Panc1 (cell line): ENCODE data around the gene ADAM12. TPM values are rescaled to one million over a fixed set of nuclear protein-coding genes. Genes with fewer than 3 reads are reported as not detected.

ENCODE experiments used
- ATAC-seq: fragments of 200-7000 bp; cut with Tn5 transposase; 2 replicates; pipeline ENCODE4 v1.9.1; 2020; ENCODE audit warnings: mild to moderate bottlenecking, moderate library complexity
- BruUV-seq: library from RNA; stranded (reverse); fragments of 400-500 nt; replicated peaks from 2 replicates; lab custom pipeline; 2021; lab: Mats Ljungman, UMichigan
- CTCF ChIA-PET: fragments of 300-600 bp; sonication (Branson Sonifier 250); formaldehyde crosslinking; loops from one replicate; lab custom pipeline; 2022; ENCODE audit warnings: antibody characterized with exemption; lab: Charles Lee
- POLR2A ChIA-PET: fragments of 300-600 bp; sonication (Branson Sonifier 250); formaldehyde crosslinking; loops from one replicate; lab custom pipeline; 2022; ENCODE audit warnings: antibody characterized with exemption; lab: Charles Lee
- DNase-seq: peaks from one replicate; pipeline ENCODE4 v3.0.0-alpha.2; 2010; ENCODE audit warnings: low read depth, low spot score
- H3K27ac ChIP-seq: 2 replicates; pipeline ENCODE4 v1.5.1; 2011; ENCODE audit warnings: mild to moderate bottlenecking, low read length, inconsistent platforms
- H3K27me3 ChIP-seq: fragments of 200-500 bp; sonication (Bioruptor generic); 2 replicates; pipeline ENCODE4 v1.6.0; 2014; ENCODE audit warnings: low read length, inconsistent platforms; ENCODE audit not compliant: control insufficient read depth, insufficient read depth
- H3K36me3 ChIP-seq: fragments of 200-500 bp; sonication (Bioruptor generic); 2 replicates; pipeline ENCODE4 v1.5.1; 2014; ENCODE audit warnings: inconsistent platforms, mild to moderate bottlenecking, low read length, moderate library complexity; ENCODE audit not compliant: control insufficient read depth, insufficient read depth
- H3K4me1 ChIP-seq: 2 replicates; pipeline ENCODE4 v1.5.1; 2011; ENCODE audit warnings: inconsistent platforms, mild to moderate bottlenecking, low read length, moderate library complexity; ENCODE audit not compliant: control insufficient read depth, insufficient read depth
- H3K4me3 ChIP-seq, 2 experiments: 2 replicates each; pipeline ENCODE4 v1.5.1; 2011 to 2012; ENCODE audit warnings: low read depth in 2 of 2, low read length in 2 of 2, mild to moderate bottlenecking in 2 of 2, inconsistent platforms in 1 of 2, moderate library complexity in 1 of 2
- H3K9me3 ChIP-seq: fragments of 200-500 bp; sonication (Bioruptor generic); 2 replicates; pipeline ENCODE4 v1.5.1; 2014; ENCODE audit warnings: low read depth, mild to moderate bottlenecking, inconsistent platforms, low read length, moderate library complexity; ENCODE audit not compliant: control insufficient read depth, insufficient read depth
- POLR2AphosphoS5 ChIP-seq: IDR thresholded peaks from 2 replicates; pipeline ENCODE4 v1.6.1; 2012; ENCODE audit warnings: mild to moderate bottlenecking, low read depth, low read length, moderate library complexity
- SIN3A ChIP-seq: IDR thresholded peaks from 2 replicates; pipeline ENCODE4 v1.6.1; 2012; ENCODE audit warnings: low read depth, mild to moderate bottlenecking, low read length, moderate library complexity, borderline replicate concordance; ENCODE audit not compliant: insufficient read depth
- TCF7L2 ChIP-seq: IDR thresholded peaks from 2 replicates; pipeline ENCODE4 v1.6.1; 2011; ENCODE audit warnings: mild to moderate bottlenecking, low read depth, low read length, inconsistent platforms
- in situ Hi-C: cut with HindIII; loops from 2 replicates; pipeline ENCODE4 v1.10.0; 2016; ENCODE audit warnings: low sequenced_read_pairs, low pct_unique_long_range_greater_than_20kb
- intact Hi-C: fragments of 100-400 bp; cut with micrococcal nuclease; formaldehyde crosslinking; loops from one replicate; pipeline ENCODE4 v1.10.0; 2022; ENCODE audit not compliant: unreplicated experiment
- total RNA-seq: library from RNA; stranded (reverse); gene quantifications from one replicate; pipeline ENCODE4 v1.2.1, GENCODE V29; 2021; ENCODE audit not compliant: unreplicated experiment
- TF ChIP-seq, protein P1 (sequence below), 2 experiments: IDR thresholded peaks; 2 replicates each; pipeline ENCODE4 v1.6.1; 2011 to 2012; ENCODE audit warnings: low read depth in 2 of 2, control low read depth in 1 of 2, low read length in 1 of 2, mild to moderate bottlenecking in 1 of 2, moderate library complexity in 1 of 2; ENCODE audit not compliant: insufficient read depth in 1 of 2
- TF ChIP-seq, protein P2 (sequence below): fragments of 450-650 bp; IDR thresholded peaks from 2 replicates; pipeline ENCODE4 v1.5.1; 2017; ENCODE audit warnings: mild to moderate bottlenecking

ADAM12 gene
- total RNA-seq, 1 experiment from 2014 or later, result 0.10 TPM

DNA sequence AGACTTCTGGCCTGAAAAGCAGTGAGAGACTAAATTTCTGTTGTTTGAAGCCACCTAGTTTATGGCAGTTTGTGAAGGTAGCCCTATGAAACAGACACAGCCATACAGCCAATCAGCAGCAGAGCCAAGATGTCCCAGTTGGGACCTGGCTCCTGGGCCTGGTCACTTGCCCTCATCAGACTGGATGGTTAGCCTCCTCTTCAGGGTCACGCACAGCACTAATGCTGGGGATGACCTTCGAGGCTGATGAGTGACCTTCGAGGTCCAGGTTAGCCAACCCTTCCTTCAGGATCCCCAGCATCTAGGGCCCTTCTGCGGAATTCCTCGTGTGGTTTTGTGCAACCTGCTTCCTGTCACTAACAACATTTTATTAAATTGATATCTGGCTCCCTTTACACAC, 262.3 kb downstream of the ADAM12 start:
- CTCF ChIA-PET, result no interaction called here
- no peak for ATAC-seq
- Histone ChIP-seq H3K4me1 (no peaks in the 10 kb centered on the region), H3K9me3 (no peaks in the 10 kb centered on the region), H3K27ac (no peak overlapping the region), H3K4me3 (no peak overlapping the region), H3K36me3 (no peaks in the 10 kb centered on the region), H3K27me3 (no peaks in the 10 kb centered on the region)
- no peak for DNase-seq
- BruUV-seq, result no TSS peak
- intact Hi-C loops, result no loop called here
- POLR2A ChIA-PET, result no interaction called here
- TF ChIP-seq, protein P1, sequence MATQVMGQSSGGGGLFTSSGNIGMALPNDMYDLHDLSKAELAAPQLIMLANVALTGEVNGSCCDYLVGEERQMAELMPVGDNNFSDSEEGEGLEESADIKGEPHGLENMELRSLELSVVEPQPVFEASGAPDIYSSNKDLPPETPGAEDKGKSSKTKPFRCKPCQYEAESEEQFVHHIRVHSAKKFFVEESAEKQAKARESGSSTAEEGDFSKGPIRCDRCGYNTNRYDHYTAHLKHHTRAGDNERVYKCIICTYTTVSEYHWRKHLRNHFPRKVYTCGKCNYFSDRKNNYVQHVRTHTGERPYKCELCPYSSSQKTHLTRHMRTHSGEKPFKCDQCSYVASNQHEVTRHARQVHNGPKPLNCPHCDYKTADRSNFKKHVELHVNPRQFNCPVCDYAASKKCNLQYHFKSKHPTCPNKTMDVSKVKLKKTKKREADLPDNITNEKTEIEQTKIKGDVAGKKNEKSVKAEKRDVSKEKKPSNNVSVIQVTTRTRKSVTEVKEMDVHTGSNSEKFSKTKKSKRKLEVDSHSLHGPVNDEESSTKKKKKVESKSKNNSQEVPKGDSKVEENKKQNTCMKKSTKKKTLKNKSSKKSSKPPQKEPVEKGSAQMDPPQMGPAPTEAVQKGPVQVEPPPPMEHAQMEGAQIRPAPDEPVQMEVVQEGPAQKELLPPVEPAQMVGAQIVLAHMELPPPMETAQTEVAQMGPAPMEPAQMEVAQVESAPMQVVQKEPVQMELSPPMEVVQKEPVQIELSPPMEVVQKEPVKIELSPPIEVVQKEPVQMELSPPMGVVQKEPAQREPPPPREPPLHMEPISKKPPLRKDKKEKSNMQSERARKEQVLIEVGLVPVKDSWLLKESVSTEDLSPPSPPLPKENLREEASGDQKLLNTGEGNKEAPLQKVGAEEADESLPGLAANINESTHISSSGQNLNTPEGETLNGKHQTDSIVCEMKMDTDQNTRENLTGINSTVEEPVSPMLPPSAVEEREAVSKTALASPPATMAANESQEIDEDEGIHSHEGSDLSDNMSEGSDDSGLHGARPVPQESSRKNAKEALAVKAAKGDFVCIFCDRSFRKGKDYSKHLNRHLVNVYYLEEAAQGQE (IDR thresholded peaks at IDR 0.05; ENCODE audit: insufficient read depth in 1 of 2, low read depth in 2 of 2, low read length in 1 of 2), result no peak
- TF ChIP-seq SIN3A, result no peak
- TF ChIP-seq TCF7L2, result no peak
- TF ChIP-seq POLR2AphosphoS5, result no peak
- TF ChIP-seq, protein P2, sequence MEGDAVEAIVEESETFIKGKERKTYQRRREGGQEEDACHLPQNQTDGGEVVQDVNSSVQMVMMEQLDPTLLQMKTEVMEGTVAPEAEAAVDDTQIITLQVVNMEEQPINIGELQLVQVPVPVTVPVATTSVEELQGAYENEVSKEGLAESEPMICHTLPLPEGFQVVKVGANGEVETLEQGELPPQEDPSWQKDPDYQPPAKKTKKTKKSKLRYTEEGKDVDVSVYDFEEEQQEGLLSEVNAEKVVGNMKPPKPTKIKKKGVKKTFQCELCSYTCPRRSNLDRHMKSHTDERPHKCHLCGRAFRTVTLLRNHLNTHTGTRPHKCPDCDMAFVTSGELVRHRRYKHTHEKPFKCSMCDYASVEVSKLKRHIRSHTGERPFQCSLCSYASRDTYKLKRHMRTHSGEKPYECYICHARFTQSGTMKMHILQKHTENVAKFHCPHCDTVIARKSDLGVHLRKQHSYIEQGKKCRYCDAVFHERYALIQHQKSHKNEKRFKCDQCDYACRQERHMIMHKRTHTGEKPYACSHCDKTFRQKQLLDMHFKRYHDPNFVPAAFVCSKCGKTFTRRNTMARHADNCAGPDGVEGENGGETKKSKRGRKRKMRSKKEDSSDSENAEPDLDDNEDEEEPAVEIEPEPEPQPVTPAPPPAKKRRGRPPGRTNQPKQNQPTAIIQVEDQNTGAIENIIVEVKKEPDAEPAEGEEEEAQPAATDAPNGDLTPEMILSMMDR, result no peak
- in situ Hi-C loops, result no loop called here

DNA sequence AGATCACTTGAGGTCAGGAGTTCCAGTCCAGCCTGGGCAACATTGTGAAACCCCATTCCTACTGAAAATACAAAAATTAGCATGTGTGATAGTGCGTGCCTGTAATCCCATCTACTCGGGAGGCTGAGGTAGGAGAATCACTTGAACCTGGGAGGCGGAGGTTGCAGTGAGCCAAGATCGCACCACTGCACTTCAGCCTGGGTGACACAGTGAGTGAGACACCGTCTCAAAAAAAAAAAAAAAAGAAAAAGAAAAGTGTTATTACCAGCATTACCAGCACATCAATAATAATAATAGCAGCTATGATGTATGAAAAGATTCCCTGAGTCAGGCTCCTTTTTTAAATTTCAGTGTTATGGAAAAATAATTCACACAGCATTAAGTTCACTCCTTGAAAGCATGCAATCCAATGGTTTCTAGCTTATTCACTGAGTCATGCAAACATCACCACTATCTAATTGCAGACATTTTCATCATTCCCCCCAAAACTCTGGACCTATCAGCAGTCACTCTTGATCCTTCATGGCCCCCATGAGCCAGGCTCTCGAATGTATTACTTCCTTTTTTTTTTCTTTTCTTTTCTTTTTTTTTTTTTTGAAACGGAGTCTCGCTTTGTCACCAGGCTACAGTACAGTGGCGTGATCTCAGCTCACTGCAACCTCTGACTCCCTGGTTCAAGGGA, 263.5 kb downstream of the ADAM12 start:
- no peaks in the 10 kb centered on the region for H3K27me3 ChIP-seq
- DNase-seq, result no peak
- CTCF ChIA-PET, result interaction anchor here (0.6 kb wide), 1 partner anchor 12 kb away, joined by 4 read pairs; no protein-coding TSS in a partner anchor
- H3K27ac ChIP-seq, result no peak overlapping the region
- in situ Hi-C loops, result no loop called here
- no TSS peak for BruUV-seq
- H3K36me3 ChIP-seq, result no peaks in the 10 kb centered on the region
- ATAC-seq, result no peak
- H3K4me3 ChIP-seq, result no peak overlapping the region
- TF ChIP-seq, protein P2, result no peak
- TF ChIP-seq SIN3A, result no peak
- TF ChIP-seq, protein P1 (IDR thresholded peaks at IDR 0.05; ENCODE audit: insufficient read depth in 1 of 2, low read depth in 2 of 2, low read length in 1 of 2), result no peak
- no peak for TF ChIP-seq TCF7L2
- no peak for TF ChIP-seq POLR2AphosphoS5
- no peaks in the 10 kb centered on the region for H3K4me1 ChIP-seq
- H3K9me3 ChIP-seq, result no peaks in the 10 kb centered on the region
- intact Hi-C loops, result no loop called here
- POLR2A ChIA-PET, result no interaction called here
